ENCODE results near the gene MAPKAPK2.

DNA sequence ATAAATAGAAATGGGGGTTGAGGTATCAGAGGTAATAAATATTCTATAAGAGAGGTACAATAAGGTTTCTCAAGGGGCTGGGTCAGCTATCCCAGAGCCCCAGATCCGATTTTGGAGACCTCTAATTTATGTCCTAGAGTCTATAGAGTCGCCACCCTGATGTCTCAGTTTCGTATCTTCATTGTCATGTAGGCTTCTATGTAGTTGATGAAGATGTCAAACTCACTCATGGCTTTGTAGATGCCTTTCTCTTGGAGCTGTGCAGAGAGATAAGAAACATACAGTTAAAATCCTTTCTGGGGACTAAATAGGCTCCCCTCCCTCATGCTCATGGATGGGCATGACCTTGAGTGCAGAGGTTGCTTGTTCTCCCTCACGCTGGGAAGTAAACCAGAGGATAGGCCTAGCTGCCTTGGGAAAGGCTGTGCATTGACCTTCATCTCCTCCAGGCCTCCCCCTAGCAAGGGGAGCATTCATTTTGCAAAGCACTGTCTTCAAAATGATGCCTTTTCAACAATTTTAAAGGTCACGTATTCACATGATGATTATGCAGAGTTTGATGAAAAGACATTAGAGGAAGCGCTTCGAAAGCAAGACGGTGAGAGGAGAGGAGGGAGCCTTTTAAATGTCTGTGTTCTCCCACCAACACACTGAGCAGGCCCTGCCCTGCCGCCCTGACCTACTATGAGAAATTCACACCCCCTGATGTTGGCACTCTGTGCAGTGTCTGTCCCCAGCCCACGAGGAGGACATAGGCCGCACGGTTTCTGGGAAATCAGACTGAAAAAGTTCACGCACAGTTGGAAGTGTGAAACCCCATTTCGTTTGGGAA is 84.0 kb downstream of the MAPKAPK2 start:
- no peak for TF ChIP-seq CTCF (IDR thresholded peaks at IDR 0.05)
- TF ChIP-seq SIN3A (IDR thresholded peaks at IDR 0.05; ENCODE audit: borderline replicate concordance, insufficient read depth, low read depth, low read length) = no peak
- TF ChIP-seq POLR2AphosphoS5 (IDR thresholded peaks at IDR 0.05; ENCODE audit: low read depth, low read length) = no peak
- no peak for TF ChIP-seq TCF7L2 (IDR thresholded peaks at IDR 0.05; ENCODE audit: low read depth, low read length)
